Body of pancreas (tissue), 4 donors: ENCODE measurements around the gene COX6B1. TPM values are rescaled to one million over a fixed set of nuclear protein-coding genes. Genes with fewer than 3 reads are reported as not detected.
A peak's percentile ranks its signal among the peaks of the same experiment; 100 is the strongest.

Experiments
- ATAC-seq: fragments of 150-250 bp; one replicate; pipeline ENCODE4 v1.9.1; 2016
- DNase-seq, 4 donors: peaks; one replicate each; pipeline ENCODE4 v3.0.0-alpha.2; 2019
- H3K27ac ChIP-seq, 4 donors: fragments of 200-600 bp; sonication (generic); 1 replicate in 3 of 4; 2 replicates in 1 of 4; pipeline versions ENCODE4 v1.5.1 to v1.6.1; 2016 to 2019; ENCODE audit warnings: mild to moderate bottlenecking in 1 of 4, mixed read lengths in 1 of 4, moderate library complexity in 1 of 4
- H3K27me3 ChIP-seq, 2 donors: fragments of 200-600 bp; sonication (generic); one replicate each; pipeline ENCODE4 v1.6.0; 2016; ENCODE audit warnings: mild to moderate bottlenecking in 1 of 2
- H3K36me3 ChIP-seq, 2 donors: fragments of 200-600 bp; sonication (generic); replicated peaks in 1 of 2; 2 replicates each; pipeline ENCODE4 v1.5.1; 2016; ENCODE audit warnings: low read depth in 2 of 2; ENCODE audit not compliant: insufficient read depth in 1 of 2
- H3K4me1 ChIP-seq: fragments of 200-600 bp; sonication (generic); one replicate; pipeline ENCODE4 v1.6.0; 2016
- H3K4me3 ChIP-seq, 2 donors: fragments of 200-600 bp; sonication (generic); 1 replicate in 1 of 2; 2 replicates in 1 of 2; pipeline ENCODE4 v1.5.1; 2016 to 2019
- H3K9me3 ChIP-seq, 3 donors: fragments of 200-600 bp; sonication (generic); 1 replicate in 2 of 3; 2 replicates in 1 of 3; pipeline ENCODE4 v1.5.1; 2016
- POLR2A ChIP-seq, 3 donors: fragments of 450-650 bp; IDR thresholded peaks; one replicate each; pipeline ENCODE4 v1.6.1; 2016; ENCODE audit warnings: antibody characterized with exemption in 3 of 3, mild to moderate bottlenecking in 2 of 3
- WGBS, 2 donors: methylation state at CpG; one replicate each; pipeline ENCODE4 v1.1.5; 2017; 5-methylcytosine and 5-hydroxymethylcytosine counted together
- intact Hi-C: fragments of 100-400 bp; cut with DNase I; formaldehyde crosslinking; loops from one replicate; pipeline ENCODE4 v1.15.1; 2023
- total RNA-seq, 2 donors: library from RNA; depleted of rRNA; stranded (reverse); fragments of >200 nt; gene quantifications; one replicate each; pipeline ENCODE4 v1.1.0, GENCODE V29; 2016
- TF ChIP-seq, protein P1 (sequence below), 7 experiments: fragments of 450-650 bp in 4 of 7; fragments of 200-600 bp in 3 of 7; sonication (generic) in 3 of 7; IDR thresholded peaks; one replicate each; pipeline ENCODE4 v1.5.1; 2016 to 2019; ENCODE audit warnings: antibody characterized with exemption in 7 of 7

Gene COX6B1
- total RNA-seq, 2 donors from 2014 or later = 134 to 151 TPM

DNA sequence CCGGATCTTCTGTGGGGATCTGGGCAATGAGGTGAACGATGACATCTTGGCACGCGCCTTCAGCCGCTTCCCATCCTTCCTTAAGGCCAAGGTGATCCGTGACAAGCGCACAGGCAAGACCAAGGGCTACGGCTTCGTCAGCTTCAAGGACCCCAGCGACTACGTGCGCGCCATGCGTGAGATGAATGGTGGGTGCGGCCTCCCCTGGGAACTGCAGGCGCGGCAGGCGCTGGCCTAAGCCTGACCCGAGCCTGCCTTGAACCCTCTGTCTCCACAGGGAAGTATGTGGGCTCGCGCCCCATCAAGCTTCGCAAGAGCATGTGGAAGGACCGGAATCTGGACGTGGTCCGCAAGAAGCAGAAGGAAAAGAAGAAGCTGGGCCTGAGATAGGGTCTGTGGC is 11.0 kb upstream of the COX6B1 start:
- Histone ChIP-seq H3K4me3 (no peak overlapping the region), H3K4me1 (peaks cover 2% of the 10 kb centered on the region), H3K36me3 (peaks cover 0 to 38% of the 10 kb centered on the region in 2 donors), H3K27me3 (no peaks in the 10 kb centered on the region), H3K27ac (no peak overlapping the region), H3K9me3 (no peaks in the 10 kb centered on the region)
- ATAC-seq (no peak), DNase-seq (no peak)
- intact Hi-C loops = no loop called here
- WGBS, 2 donors = 93 to 97% methylated on average over 22 to 23 of the region's 25 CpGs
- TF ChIP-seq, protein P1, sequence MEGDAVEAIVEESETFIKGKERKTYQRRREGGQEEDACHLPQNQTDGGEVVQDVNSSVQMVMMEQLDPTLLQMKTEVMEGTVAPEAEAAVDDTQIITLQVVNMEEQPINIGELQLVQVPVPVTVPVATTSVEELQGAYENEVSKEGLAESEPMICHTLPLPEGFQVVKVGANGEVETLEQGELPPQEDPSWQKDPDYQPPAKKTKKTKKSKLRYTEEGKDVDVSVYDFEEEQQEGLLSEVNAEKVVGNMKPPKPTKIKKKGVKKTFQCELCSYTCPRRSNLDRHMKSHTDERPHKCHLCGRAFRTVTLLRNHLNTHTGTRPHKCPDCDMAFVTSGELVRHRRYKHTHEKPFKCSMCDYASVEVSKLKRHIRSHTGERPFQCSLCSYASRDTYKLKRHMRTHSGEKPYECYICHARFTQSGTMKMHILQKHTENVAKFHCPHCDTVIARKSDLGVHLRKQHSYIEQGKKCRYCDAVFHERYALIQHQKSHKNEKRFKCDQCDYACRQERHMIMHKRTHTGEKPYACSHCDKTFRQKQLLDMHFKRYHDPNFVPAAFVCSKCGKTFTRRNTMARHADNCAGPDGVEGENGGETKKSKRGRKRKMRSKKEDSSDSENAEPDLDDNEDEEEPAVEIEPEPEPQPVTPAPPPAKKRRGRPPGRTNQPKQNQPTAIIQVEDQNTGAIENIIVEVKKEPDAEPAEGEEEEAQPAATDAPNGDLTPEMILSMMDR (IDR thresholded peaks at IDR 0.05) = no peak
- no peak for TF ChIP-seq POLR2A (IDR thresholded peaks at IDR 0.05)

- TF ChIP-seq, protein P1 (IDR thresholded peaks at IDR 0.05) = no peak
- no peak for TF ChIP-seq POLR2A (IDR thresholded peaks at IDR 0.05)
- Histone ChIP-seq H3K27me3 (no peaks in the 10 kb centered on the region), H3K4me1 (peaks cover 13% of the 10 kb centered on the region), H3K36me3 (peaks cover 0 to 24% of the 10 kb centered on the region in 2 donors), H3K27ac (no peak overlapping the region), H3K4me3 (no peak overlapping the region), H3K9me3 (no peaks in the 10 kb centered on the region)
- WGBS, 2 donors = 64 to 67% methylated on average over 6 of the region's 6 CpGs
- no peak for DNase-seq
- intact Hi-C loops = no loop called here
- no peak for ATAC-seq
These were observed 8.8 kb upstream of the COX6B1 start for GRCh38 chr19:35639321-35639639.

DNA sequence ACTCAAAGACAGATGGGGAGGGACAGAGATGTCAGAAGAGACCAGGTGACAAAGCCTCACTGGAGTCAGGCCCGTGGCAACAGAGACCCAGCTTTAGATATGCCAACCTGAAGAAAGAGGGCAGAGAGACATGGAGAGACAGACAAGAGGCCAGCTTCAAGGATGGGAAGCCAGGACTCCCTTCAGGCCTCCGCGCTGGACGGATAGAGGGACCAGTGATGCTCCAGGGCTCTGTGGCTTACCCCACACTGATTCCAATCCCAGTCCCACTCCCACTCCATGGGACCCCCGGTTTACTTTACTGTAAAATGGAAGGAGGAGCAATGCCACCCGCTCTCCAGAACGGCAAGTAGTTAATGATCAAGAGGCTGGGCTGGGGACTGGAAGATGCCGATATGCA is 8.3 kb upstream of the COX6B1 start:
- Histone ChIP-seq H3K4me3 (no peak overlapping the region), H3K9me3 (no peaks in the 10 kb centered on the region), H3K27me3 (no peaks in the 10 kb centered on the region), H3K4me1 (peaks cover 15% of the 10 kb centered on the region), H3K36me3 (peaks cover 0 to 20% of the 10 kb centered on the region in 2 donors), H3K27ac (no peak overlapping the region)
- intact Hi-C loops = no loop called here
- 79 to 83% methylated on average over 8 of the region's 8 CpGs for WGBS, 2 donors
- no peak for DNase-seq
- no peak for TF ChIP-seq POLR2A (IDR thresholded peaks at IDR 0.05)
- TF ChIP-seq, protein P1 (IDR thresholded peaks at IDR 0.05) = no peak
- no peak for ATAC-seq

DNA sequence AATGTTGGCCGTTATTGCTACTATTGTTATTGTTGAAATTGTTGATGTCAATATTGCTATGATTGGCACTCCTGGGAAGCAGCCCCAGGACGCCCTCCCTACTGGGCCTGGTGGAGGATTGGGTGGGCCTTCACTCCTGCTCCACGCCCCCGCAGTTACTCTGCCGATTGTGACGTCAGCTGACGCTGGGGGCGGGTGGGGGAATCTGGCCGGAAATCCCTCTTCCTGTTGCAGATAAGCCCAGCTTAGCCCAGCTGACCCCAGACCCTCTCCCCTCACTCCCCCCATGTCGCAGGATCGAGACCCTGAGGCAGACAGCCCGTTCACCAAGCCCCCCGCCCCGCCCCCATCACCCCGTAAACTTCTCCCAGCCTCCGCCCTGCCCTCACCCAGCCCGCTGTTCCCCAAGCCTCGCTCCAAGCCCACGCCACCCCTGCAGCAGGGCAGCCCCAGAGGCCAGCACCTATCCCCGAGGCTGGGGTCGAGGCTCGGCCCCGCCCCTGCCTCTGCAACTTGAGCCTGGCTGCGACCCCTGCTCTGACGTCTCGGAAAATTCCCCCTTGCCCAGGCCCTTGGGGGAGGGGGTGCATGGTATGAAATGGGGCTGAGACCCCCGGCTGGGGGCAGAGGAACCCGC is 6.5 kb upstream of the COX6B1 start, which contains the start of gene ETV2:
TSS of gene ETV2 (plus strand) at position 231 of the 637 bp plus-strand sequence. CDS start 716 bp downstream, outside the sequence.
- no peak within 1 kb of the TSS for H3K4me3 ChIP-seq
- H3K27me3 ChIP-seq = no peaks in the 10 kb centered on the region
- 51 to 66% methylated on average over 13 to 23 of the region's 28 CpGs for WGBS, 2 donors
- H3K9me3 ChIP-seq = no peaks in the 10 kb centered on the region
- DNase-seq (no peak), ATAC-seq (no peak)
- intact Hi-C loops = no loop called here
- H3K36me3 ChIP-seq = peaks cover 0 to 12% of the 10 kb centered on the region in 2 donors
- H3K27ac ChIP-seq = peak within 1 kb of the TSS in 2 of 4 donors; percentile 5 to 92
- peaks cover 19% of the 10 kb centered on the region for H3K4me1 ChIP-seq
- TF ChIP-seq POLR2A (IDR thresholded peaks at IDR 0.05) = no peak
- TF ChIP-seq, protein P1 (IDR thresholded peaks at IDR 0.05) = no peak

- 66 to 89% methylated on average over 6 to 10 of the region's 10 CpGs for WGBS, 2 donors
- DNase-seq = no peak
- Histone ChIP-seq H3K9me3 (no peaks in the 10 kb centered on the region), H3K27ac (peak overlapping the region in 2 of 4 donors; percentile 5 to 92), H3K36me3 (peaks cover 0 to 5% of the 10 kb centered on the region in 2 donors), H3K4me3 (no peak overlapping the region), H3K27me3 (no peaks in the 10 kb centered on the region), H3K4me1 (peaks cover 19% of the 10 kb centered on the region)
- TF ChIP-seq POLR2A (IDR thresholded peaks at IDR 0.05) = no peak
- TF ChIP-seq, protein P1 (IDR thresholded peaks at IDR 0.05) = no peak
- intact Hi-C loops = no loop called here
- ATAC-seq = no peak
These were observed 5.8 kb upstream of the COX6B1 start for GRCh38 chr19:35642312-35642711.
